GM12878 (cell line): ENCODE results near the gene NARF. TPM values are rescaled to one million over a fixed set of nuclear protein-coding genes. Genes with fewer than 3 reads are reported as not detected.

Experiments
- ATF3 ChIP-seq: IDR thresholded peaks from 2 replicates; pipeline ENCODE4 v1.6.1; 2011; ENCODE audit warnings: low read depth, mild to moderate bottlenecking, low read length, moderate library complexity, borderline replicate concordance; ENCODE audit errors: extremely low read depth
- BCL11A ChIP-seq: IDR thresholded peaks from 2 replicates; pipeline ENCODE4 v1.6.1; 2011; ENCODE audit warnings: low read depth, low read length
- E2F8 ChIP-seq: fragments of 450-650 bp; IDR thresholded peaks from 2 replicates; pipeline ENCODE4 v1.6.1; 2018; ENCODE audit warnings: mild to moderate bottlenecking, low read depth, moderate library complexity; ENCODE audit not compliant: partially characterized antibody
- FOXK2 ChIP-seq: fragments of 450-650 bp; IDR thresholded peaks from 2 replicates; pipeline ENCODE4 v1.6.1; 2017; ENCODE audit warnings: mild to moderate bottlenecking, moderate library complexity
- MAX ChIP-seq: IDR thresholded peaks from 2 replicates; pipeline ENCODE4 v1.6.1; 2012; ENCODE audit warnings: low read depth, low read length, improper control_type of control experiment
- POLR2AphosphoS5 ChIP-seq: IDR thresholded peaks from 2 replicates; pipeline ENCODE4 v1.6.1; 2011; ENCODE audit warnings: mild to moderate bottlenecking, low read length, inconsistent platforms
- RB1 ChIP-seq: fragments of 450-650 bp; formaldehyde crosslinking; IDR thresholded peaks from 2 replicates; pipeline ENCODE4 v1.6.1; 2017; ENCODE audit warnings: mild to moderate bottlenecking, borderline replicate concordance
- REST ChIP-seq: IDR thresholded peaks from 2 replicates; pipeline ENCODE4 v1.6.1; 2012; ENCODE audit warnings: mild to moderate bottlenecking, low read depth, low read length
- TBL1XR1 ChIP-seq: IDR thresholded peaks from 2 replicates; pipeline ENCODE4 v1.6.1; 2012; ENCODE audit warnings: low read depth, low read length, improper control_type of control experiment
- YBX1 ChIP-seq: fragments of 450-650 bp; IDR thresholded peaks from 2 replicates; pipeline ENCODE4 v1.6.1; 2016; ENCODE audit warnings: antibody characterized with exemption
- ZBTB11 ChIP-seq: fragments of 450-650 bp; formaldehyde crosslinking; IDR thresholded peaks from 2 replicates; pipeline ENCODE4 v1.5.0; 2022; ENCODE audit warnings: mild to moderate bottlenecking, missing genetic modification characterization
- polyA plus RNA-seq, 11 experiments: library from polyadenylated mRNA; depleted of rRNA in 4 of 11; unstranded in 6 of 11; stranded (reverse) in 5 of 11; fragments of >200 nt; fragmentation: Nextera tagmentation in 4 of 11; fragmentation: Illumina TruSeq in 1 of 11; extraction: Ambion mirVana in 4 of 11; extraction: Trizol in 1 of 11; gene quantifications; 1 replicate in 1 of 11; 2 replicates in 10 of 11; pipeline versions ENCODE4 v1.2.1 to v1.2.3, GENCODE V29; 2011 to 2016; ENCODE audit warnings: inconsistent platforms in 2 of 11, missing spikeins in 2 of 11, low read depth in 1 of 11
- total RNA-seq, 4 experiments: library from RNA; depleted of rRNA in 3 of 4; stranded (reverse); fragments of >200 nt in 3 of 4; fragmentation: Illumina TruSeq in 1 of 4; extraction: Trizol in 1 of 4; gene quantifications; 2 replicates each; pipeline versions ENCODE4 v1.2.1 to v1.2.3, GENCODE V29; 2013 to 2021

NARF gene
- total and polyA plus RNA-seq, 10 of the 15 experiments (the other 5 are each of a cell fraction or from before 2014, with no cell fraction given): 16.7 to 126 (median 47.5) TPM

GRCh38 chr17:82470065-82470464 is 11.5 kb downstream of the NARF start (continued):
- TF ChIP-seq MAX (no peak), ZBTB11 (CRISPR knock-in tag) (no peak), TBL1XR1 (no peak), BCL11A (no peak), REST (no peak), RB1 (no peak), FOXK2 (no peak), ATF3 (no peak), POLR2AphosphoS5 (no peak), YBX1 (no peak), E2F8 (no peak)
